CD1c-positive myeloid dendritic cell (primary cell): ENCODE measurements around the gene CRYBG3.
"Not testable (repeated sequence)": the region's sequence is repeated elsewhere in the genome, so short reads cannot be mapped to it uniquely, and the experiment has no call there.

ENCODE experiments used
- DNase-seq: peaks from one replicate; pipeline ENCODE4 v3.0.0-alpha.2; 2016; ENCODE audit errors: extremely low spot score

The CRYBG3 gene

DNA sequence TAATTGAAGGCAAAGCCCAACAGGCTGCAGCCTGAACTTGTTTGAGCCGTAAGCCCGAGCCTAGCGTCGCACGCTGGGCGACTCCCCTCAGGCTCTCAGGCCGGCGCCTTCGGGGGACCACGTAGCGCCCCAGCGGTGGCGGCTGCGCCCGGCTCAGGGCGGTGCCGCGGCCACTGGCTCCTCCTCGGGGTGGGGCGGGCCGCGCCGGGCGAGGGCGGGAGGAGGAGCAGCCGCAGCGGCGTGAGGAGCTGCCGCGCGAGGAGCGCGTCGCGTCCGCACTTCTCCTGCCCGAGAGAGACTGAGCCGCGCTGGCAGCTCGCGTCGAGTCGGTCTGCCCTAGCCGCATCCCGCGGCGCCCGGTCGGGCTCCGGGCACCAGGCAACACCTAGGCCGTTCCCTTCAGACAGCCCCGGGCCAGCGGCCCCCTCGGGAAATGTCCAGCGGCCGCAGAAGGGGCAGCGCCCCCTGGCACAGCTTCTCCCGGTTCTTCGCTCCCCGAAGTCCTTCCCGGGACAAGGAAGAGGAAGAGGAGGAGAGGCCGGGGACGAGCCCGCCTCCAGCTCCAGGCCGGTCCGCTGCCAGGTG, at the start of gene CRYBG3:
Gene CRYBG3 (plus strand): TSS at position 238 of the 585 bp plus-strand sequence. CDS start 196 bp downstream, at position 434.
- DNase-seq: peak; percentile 92

DNA sequence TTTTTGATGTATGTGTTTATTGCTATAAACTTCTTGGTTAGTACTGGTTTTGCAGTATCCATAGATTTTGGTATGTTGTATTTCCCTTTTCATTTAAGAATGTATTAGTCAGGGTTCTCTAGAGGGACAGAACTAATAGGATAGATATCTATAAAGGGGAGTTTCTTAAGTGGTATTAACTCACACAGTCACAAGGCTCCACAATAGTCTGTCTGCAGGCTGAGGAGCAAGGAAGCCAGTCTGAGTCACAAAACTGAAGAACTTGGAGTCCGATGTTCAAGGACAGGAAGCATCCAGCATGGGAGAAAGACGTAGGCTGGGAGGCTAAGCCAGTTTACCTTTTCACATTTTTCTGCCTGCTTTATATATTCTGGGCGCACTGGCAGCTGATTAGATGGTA, 48.9 kb upstream of the CRYBG3 start:
- no peak for DNase-seq

DNA sequence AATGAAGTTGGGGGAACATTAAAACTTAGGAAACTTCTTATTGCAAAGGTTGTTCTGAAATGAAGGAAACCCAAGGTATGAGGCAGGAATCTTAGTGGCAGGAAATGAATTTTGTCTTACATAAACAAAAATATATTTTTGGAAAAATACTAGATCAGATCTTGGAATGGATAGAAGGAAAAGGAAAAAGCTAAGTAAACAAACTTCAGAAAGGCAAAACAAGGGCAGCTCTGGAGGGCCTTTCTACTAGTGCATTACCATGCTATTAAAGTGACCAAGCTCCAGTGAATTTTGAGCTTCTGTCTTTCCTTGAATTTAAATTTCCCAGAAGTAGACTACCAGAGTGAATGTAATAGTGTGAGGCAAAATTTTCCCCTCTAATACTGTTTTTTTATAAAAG, 43.7 kb upstream of the CRYBG3 start:
- no peak for DNase-seq

DNA sequence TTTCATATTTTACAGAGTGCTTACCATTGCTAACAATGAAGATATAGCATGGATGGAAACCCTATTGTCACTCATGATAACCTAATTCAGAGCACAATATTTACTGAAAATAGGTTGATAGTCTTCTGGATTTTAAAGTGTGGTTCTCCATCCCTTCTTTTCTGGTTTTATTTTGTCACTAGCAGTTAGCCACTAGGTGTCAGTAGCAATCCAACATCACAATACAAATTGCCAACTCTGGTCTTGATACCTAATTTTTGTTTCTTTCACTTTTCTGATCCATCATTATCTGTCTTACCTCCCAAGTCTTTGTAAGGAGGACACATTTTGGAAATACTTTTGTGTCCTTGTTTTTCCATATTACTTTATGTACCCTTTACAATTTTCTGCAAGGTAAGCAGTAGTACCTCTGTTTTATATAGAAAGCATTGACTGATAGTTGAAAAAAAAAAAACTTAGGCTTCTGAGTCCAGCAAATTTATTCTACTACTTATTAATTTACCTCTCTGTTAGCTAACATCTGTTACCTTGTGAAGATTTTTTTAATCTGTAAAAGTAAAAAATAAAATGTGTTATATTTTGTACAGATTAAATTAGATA, 28.3 kb upstream of the CRYBG3 start:
- peak; percentile 70 for DNase-seq

DNA sequence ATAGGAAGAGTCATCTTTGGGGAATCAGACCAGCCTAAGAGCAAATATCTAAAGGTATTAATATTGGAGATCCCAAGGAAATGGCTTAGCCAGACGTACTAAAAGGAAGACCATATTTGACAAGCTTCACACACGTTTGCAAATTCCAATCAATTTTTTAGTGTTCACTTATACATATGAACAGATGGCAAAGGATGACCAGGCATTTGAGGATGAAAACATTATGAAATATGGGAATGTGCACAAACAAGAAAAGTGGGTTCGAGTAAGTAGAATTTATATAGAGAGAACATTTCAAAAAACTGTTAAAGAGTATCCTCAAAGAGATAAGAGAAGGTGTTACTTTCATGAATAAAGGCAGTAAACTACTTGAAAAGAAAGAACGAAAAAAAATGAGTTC, 25.9 kb upstream of the CRYBG3 start:
- DNase-seq: no peak

DNA sequence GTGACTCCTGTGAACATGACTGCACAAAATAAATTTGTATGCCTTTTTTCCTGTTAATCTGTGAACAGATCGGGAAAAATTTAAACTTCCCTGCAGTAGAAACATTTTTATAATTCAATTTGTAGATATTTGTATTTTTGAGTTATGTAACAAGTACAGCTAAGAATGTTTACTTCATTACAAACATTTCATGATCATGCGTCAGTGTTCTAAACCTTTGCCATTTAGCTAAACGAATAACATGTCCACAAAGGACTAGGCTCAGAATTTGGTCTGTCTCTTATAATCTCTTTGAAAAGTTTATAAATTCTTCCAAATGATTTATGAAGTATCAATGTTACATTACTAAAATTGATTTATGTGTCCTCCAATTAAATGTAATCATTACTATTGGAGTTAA, 17.3 kb upstream of the CRYBG3 start:
- DNase-seq: no peak

DNA sequence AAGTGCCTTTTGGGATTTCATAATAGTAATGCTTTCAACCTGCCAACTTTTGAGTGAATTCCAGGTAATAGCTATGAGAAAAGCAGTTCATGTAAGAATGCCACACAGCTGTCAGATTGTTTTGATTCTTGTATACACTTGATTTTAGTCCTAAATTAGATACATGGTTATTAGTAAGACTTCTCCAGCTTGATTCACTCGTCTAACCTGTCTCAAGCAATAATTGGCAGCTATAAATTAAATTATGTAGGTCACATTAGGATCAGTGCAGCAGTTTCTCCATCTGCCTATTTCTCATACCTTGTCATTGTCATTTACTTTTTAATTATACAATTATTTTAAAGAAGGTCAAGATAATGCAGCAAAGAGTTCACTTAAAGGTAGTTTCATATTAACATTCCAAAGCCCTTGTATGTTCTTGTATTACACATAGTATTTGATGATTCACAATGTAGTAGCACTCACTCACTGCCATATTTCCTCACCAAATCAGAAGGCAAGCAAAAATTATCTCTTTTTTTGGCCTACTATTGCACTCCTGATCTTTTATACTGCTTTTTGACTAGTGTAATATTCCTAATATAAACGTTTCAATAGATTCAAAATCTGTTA, 10.9 kb upstream of the CRYBG3 start:
- no peak for DNase-seq

DNA sequence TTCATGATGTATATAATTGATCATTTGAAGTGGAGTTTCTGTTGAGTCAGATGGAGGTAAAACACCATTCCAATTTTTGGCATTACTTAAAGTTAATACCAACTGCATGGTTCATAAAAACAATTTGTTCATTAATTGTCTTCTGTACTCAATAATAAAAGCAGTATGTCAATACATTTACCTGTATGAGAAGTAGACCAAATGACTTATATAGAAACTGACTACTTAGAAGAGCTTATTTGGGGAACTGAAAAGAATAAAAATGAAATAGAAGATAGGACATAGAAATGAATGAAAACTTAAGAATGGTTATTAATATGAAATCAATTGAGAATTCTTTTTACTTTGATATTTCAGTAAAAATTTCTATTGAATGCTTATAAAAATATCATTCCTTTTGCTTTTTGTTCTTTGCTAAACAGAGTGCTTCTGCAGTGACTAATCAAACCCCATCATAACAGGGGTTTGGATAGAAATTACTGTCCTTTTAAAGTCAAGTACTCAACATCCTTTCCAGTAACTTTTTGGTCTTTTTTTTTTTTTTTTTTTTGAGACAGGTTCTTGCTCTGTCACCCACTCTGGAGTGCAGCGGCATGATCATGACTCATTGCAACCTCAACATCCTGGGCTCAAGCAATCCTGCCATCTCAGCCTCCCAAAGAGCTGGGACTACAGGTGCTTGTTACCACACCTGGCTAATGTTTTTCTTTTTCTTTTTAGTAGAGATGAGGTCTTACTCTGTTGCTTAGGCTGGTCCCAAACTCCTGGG, 6.5 kb upstream of the CRYBG3 start:
- no peak for DNase-seq

DNA sequence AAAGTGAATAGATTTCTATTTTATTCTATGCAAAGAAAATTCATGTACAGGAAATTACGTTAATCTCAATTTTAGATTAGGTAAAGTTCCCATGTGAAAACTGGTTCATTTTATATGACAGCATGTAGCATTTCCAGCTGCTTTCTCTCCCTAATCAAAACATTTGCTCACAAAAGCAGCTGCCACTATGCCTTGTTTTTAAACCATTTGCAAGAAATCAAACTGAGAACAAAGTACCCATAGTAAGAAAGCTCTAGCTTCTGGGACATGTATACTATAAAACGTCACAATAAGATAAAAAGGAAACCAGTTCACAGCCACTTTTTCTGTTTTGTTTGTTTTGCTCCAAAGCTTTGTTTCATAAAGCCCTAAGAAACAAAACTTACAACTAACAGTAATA, 5.0 kb upstream of the CRYBG3 start:
- DNase-seq: no peak

DNA sequence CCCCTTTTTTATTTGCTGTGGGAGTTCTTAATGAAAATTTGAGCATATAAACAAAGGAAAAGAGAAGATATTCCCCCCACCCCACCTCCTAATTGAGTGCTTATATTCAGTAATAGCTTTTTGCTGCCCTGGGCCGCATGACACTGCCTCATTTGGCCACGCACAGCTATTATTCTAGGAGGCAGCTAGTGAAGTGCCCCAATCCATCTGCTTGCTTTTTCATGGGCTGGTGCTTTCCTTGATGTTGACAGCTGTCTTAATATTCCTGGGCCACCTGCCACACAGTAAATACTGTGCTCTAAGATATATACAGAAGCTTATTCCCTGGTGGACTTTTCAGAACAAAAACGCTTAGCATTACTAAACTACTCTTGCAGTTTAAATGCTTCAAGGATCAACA, 3.8 kb upstream of the CRYBG3 start:
- DNase-seq: no peak

DNA sequence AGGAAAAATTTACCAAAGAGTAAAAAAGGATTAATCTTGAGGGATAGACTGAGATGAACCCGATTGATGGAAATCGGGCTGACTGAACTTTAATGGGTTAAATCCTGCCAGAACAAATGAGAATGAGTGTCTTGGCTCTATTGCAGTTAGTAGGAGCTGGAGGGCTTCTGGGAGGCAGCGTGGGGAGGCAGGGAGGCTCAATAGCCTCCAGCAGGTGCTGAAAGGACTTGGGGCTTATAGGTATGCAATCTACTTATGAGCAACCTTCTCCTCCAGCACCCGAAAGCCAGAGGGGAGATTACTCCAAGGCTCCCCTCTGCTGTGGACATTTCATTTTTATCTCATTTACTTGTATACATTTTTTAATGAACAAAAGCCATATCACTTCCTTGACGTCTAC, 1.0 kb upstream of the CRYBG3 start:
- no peak for DNase-seq

DNA sequence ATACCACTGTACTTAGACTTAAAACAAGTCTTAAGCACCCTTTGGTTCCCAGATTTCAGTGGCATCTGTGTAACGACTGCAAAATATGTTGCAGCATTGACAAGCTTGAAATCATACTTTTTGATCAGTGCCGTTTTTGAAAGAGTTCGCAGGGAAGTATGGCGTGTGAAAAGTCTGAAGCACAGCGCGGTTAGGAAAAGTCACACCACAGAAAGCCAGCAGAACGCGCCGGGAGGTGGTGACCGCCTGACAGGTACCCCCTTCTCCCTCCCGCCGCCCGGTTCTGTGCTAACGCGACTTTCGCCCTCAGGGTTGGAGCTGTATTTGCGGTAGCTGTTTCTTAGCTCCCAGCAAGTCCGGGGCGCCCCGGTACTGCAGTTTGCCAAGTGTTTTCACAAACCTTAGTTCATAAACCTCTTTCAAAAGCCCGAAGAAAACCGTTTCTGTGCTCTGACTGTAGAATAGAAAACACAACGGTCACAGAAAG, 481 bp upstream of the CRYBG3 start:
- no peak for DNase-seq

DNA sequence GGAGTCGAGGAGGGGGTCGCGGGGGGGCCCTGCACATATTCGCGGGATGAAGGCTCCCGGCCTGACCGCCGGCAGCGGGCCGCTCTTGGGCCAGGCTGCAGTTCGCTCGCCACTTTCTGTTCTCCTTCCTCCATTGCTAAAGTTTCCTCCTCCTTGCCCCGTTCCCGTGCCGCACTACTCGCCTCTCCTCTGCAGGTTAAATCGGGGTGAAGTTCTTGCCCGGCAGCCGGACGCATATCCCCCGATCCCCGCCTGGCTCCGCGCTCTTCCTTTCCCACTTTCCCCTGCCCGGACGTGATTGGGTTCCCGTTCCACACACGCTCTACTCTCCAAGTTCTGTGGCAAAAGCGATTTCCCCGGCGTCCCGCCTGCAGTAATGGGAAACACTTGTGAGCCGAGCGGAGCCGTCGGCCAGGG, 556 bp downstream of the CRYBG3 start:
- peak; percentile 55 for DNase-seq

DNA sequence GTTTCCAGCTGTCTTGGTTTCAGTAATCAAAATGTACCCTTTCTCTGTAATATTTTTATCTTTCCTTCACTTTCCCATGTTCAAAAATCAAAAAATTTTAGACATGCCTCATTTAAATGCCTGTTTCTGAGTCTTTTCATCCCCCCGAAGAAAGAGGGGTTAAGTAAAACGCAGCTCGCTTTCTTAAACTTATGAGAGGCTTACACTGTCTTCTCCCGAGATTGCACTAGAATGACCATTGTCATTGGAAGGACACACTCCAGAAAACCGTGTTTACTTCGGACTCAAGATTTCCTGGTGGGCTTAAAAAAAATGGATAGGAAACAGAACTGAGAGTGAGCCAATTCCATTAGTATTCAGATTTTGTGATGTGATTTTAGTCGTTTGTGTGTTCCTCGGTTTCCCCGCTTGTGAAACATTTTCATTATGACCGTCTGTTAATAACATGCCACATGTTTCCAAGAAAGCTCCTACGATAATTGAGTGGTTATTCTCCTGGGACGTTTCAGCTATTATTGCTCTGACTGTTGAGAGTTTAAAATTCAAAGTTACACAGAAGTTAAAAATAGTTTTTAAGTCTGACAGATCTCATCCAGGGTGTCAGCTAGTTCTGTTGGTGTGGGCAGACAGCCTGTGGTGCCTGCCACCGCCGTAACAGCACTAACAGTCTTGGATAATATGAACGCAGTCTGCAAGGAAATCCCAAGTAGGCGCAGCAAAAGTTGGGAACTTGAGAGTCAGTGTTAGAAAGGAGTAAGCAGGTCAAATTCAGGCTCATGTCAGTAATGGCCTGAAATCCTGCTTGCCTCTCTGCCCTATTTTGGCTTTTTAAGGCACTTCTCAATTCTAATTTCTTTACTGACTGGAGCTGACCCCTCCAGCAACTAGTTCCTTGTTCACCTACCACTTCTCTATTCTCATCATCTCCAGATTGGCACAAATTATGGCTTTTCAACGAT, 1.5 kb downstream of the CRYBG3 start:
- DNase-seq: peak; percentile 29

DNA sequence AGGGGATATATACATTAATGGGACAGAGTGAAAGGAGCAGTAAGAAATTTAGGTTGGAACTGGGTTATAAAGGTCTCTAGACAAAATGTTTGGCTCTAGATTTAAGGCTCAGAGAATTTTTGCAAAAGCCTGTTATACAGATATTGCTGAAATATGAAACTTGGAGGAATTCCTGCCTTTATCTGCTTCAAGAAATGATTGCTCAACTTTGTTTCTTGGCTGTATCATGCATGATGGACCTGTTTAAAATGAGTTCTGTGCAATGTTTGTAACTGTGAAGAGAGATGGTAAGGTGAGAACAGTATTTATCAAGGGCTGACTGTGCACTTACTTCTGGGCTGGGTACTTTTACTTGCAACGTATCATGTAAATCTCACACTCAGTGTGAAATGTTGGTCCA, 3.3 kb downstream of the CRYBG3 start:
- no peak for DNase-seq

DNA sequence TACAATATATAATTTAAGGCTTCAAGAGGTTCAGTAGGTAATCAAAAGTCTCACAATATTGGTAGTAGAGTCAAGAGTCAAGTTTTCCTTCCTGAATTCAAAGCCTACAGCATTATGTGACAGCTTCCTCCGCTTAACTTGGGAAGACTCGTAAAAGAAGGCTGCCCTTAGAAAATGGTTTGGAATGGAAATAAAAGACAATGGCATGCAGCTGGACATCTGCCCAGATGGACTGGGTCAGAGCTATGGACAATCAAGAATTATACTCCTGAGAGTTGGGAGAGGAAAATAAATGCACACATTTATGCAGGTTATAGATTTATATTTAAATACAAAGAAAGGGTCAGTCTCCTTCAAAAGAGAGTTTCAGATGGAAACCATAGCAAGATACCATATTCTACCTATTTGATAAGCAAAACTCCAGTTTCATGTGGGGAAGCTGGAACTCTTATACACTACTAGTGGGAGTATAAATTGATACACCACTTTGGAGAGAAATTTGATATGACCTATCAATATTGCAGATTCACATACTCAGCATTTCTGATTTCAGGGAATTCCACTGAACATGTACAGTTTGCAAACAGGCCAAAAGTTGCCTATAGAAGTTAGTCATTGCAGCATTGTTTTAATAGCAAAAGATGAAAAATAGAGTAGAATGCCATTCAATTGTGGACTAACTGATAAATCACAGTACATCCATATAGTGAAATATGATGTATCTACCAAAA, 6.1 kb downstream of the CRYBG3 start:
- DNase-seq: no peak

DNA sequence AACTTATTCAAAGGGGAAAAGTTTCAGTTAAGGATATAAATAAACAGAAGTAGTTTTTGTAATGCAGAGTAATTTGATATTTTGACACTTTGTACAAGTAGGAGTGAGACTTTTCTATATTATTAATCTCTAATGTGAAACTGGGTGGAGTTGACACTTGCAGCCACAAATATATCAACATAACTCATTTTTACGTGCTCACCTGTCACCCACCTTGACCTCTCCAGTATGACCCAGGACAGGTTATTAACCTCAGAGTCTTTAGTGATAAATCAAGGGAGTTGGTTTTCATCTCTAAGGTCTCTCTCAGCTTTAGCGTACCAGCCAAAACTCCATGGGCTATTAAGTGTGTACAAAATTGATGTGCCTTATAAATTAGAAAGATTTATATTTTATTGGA, 7.4 kb downstream of the CRYBG3 start:
- no peak for DNase-seq

DNA sequence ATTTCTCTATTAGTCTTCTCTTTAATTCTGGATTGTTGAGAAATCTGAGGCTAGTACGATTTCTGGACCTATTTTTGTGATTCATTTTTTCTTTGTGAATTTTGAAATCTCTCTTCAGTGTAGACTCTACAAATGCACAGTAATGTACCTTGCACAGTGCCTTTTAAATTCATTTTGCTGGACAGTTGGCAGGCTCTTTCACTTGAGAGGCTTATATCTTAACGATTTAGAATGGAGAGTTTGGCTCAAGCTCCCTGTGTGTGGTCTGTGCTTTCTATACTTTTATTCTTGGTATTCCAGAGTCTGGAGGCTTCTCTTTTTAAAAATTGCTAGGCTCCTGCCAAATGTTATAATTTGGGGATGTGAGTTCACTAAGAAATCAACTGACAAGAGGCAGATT, 8.8 kb downstream of the CRYBG3 start:
- no peak for DNase-seq

DNA sequence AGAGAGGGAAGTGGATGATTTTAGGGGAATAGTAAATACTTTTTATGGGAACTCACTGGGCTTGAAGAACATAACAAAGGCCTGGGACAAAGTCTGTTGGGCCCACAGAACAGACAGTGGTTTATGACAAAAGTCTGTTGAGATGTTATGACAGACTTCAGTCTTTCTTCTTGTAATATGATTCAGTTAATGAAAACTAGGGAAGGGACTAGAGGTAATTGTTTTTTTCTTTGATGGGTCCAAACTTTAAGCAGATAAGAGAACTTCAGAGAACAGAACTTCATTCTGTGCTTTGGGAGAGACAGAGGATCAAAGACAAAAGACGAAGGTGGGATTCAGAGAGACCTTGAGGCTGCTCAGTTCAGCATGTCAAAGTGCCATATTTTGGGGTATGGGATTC, 9.3 kb downstream of the CRYBG3 start:
- DNase-seq: no peak

DNA sequence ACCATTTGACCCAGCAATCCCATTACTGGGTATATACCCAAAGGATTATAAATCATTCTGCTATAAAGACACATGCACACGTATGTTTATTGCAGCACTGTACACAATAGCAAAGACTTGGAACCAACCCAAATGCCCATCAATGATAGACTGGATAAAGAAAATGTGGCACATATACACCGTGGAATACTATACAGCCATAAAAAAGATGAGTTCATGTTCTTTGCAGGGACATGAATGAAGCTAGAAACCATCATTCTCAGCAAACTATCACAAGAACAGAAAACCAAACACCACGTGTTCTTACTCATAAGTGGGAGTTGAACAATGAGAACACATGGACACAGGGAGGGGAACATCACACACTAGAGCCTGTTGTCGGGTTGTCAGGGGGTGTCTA, 11.4 kb downstream of the CRYBG3 start:
- DNase-seq: not testable (repeated sequence)

DNA sequence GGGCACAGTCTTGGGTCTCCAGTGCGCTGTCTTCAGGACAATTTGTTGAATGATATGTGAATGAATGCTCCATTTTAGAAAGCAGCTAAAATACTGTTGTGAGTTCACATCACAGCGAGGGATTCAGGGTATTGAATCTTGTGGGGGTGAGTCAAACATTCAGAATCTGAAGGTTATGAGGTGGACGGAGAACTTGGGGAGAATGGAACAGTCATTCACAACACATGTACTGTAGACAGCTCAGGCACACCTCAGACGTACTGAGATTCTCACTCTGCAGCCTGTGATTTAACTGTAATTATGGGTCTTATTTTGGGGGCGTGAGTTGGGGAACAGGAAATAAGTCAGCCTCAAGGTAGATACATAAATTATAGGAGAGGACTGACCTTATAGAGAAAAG, 13.9 kb downstream of the CRYBG3 start:
- DNase-seq: no peak
